Upper lobe of right lung (tissue), 1 donor: ENCODE measurements around the gene CNTN3. TPM values are rescaled to one million over a fixed set of nuclear protein-coding genes. Genes with fewer than 3 reads are reported as not detected.

Experiments used
- ATAC-seq: fragments of 200-7000 bp; cut with Tn5 transposase; one replicate; pipeline ENCODE4 v1.9.1; 2020; ENCODE audit warnings: mild to moderate bottlenecking, moderate library complexity
- DNase-seq: peaks from one replicate; pipeline ENCODE4 v3.0.0-alpha.2; 2020
- H3K27ac ChIP-seq: fragments of 200-600 bp; one replicate; pipeline ENCODE4 v1.8.0; 2022
- H3K27me3 ChIP-seq: fragments of 200-600 bp; one replicate; pipeline ENCODE4 v1.8.0; 2022; ENCODE audit warnings: mild to moderate bottlenecking
- H3K36me3 ChIP-seq: fragments of 200-600 bp; one replicate; pipeline ENCODE4 v1.8.0; 2022
- H3K4me1 ChIP-seq: fragments of 200-600 bp; one replicate; pipeline ENCODE4 v1.8.0; 2022
- H3K4me3 ChIP-seq: fragments of 200-600 bp; one replicate; pipeline ENCODE4 v1.8.0; 2022; ENCODE audit warnings: mild to moderate bottlenecking
- H3K9me3 ChIP-seq: fragments of 200-600 bp; one replicate; pipeline ENCODE4 v1.8.0; 2022
- intact Hi-C: fragments of 100-400 bp; cut with DNase I; formaldehyde crosslinking; loops from one replicate; pipeline ENCODE4 v1.11.0; 2022
- total RNA-seq: library from RNA; stranded (reverse); fragmentation: NEBNext Ultra II Directional; extraction: Animal tissue kit (Norgen Biotek cat#: 25700); gene quantifications from one replicate; pipeline ENCODE4 v1.2.1, GENCODE V29; 2021
- TF ChIP-seq, protein P1 (sequence below): fragments of 200-600 bp; IDR thresholded peaks from one replicate; pipeline ENCODE4 v1.8.0; 2022; ENCODE audit warnings: antibody characterized with exemption
- donor health status: DM: no; HTN: yes; CAD: no; lungs with severe emphysema.

The CNTN3 gene
- total RNA-seq, 1 donor from 2014 or later, result 1.6 TPM

GRCh38 chr3:74591342-74591741, 23.1 kb downstream of the CNTN3 start:
- Histone ChIP-seq H3K4me3 (no peak overlapping the region), H3K27ac (no peak overlapping the region), H3K4me1 (no peaks in the 10 kb centered on the region), H3K9me3 (no peaks in the 10 kb centered on the region), H3K36me3 (no peaks in the 10 kb centered on the region), H3K27me3 (no peaks in the 10 kb centered on the region)
- intact Hi-C loops, result no loop called here
- DNase-seq (no peak), ATAC-seq (no peak)
- TF ChIP-seq, protein P1, sequence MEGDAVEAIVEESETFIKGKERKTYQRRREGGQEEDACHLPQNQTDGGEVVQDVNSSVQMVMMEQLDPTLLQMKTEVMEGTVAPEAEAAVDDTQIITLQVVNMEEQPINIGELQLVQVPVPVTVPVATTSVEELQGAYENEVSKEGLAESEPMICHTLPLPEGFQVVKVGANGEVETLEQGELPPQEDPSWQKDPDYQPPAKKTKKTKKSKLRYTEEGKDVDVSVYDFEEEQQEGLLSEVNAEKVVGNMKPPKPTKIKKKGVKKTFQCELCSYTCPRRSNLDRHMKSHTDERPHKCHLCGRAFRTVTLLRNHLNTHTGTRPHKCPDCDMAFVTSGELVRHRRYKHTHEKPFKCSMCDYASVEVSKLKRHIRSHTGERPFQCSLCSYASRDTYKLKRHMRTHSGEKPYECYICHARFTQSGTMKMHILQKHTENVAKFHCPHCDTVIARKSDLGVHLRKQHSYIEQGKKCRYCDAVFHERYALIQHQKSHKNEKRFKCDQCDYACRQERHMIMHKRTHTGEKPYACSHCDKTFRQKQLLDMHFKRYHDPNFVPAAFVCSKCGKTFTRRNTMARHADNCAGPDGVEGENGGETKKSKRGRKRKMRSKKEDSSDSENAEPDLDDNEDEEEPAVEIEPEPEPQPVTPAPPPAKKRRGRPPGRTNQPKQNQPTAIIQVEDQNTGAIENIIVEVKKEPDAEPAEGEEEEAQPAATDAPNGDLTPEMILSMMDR, result no peak

DNA sequence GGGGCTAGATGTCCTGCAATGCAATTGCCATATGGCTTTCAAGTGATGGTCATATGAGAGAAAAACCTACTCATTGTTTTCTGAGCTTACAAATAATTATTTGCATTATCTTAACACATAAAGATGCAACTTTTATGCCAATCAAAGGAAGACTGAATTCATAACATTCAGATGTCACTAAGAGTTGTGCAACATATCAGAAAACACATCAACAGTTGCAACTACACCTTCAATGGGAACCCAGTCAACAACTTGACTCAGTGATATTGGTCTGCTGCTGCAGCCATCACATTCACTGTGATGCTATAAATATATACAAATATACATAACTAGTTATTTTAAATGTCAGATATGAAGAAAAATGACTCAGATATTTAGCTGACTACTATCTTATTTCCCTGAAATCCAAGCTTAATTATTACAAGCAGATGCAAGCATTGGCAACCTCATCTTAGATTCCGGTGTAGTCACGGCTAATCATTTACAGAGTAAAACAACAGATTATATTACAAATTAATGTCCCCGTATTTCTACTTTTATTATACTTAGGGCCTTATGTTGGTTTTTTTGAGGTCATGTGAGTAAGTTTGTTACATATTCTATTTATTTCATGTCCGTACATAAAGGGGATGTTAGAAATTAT, 23.7 kb downstream of the CNTN3 start:
- no peaks in the 10 kb centered on the region for H3K4me1 ChIP-seq
- no peaks in the 10 kb centered on the region for H3K9me3 ChIP-seq
- H3K27me3 ChIP-seq, result no peaks in the 10 kb centered on the region
- TF ChIP-seq, protein P1, result no peak
- intact Hi-C loops, result no loop called here
- no peak overlapping the region for H3K4me3 ChIP-seq
- DNase-seq (no peak), ATAC-seq (no peak)
- H3K27ac ChIP-seq, result no peak overlapping the region
- no peaks in the 10 kb centered on the region for H3K36me3 ChIP-seq

DNA sequence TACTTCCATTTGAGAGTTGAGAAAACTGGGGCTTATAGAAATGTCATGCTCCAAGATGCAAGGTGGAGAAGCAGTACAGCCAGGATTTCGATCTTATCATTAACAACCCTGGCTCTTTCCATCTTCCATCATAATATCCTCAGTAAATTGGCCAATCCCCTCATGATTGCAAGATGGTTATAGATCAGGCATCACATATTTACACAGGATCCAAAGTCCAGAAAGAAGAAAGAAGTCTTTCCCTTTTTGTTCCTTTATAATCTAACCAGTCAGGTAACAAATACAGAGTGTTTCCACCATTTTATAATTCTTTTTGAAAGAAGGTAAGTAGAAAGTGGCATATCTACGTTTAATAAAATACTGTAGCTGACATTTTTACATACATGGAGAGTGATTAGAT, 29.7 kb downstream of the CNTN3 start:
- Histone ChIP-seq H3K4me1 (no peaks in the 10 kb centered on the region), H3K27me3 (no peaks in the 10 kb centered on the region), H3K36me3 (no peaks in the 10 kb centered on the region), H3K9me3 (no peaks in the 10 kb centered on the region), H3K4me3 (no peak overlapping the region), H3K27ac (no peak overlapping the region)
- ATAC-seq (no peak), DNase-seq (no peak)
- intact Hi-C loops, result no loop called here
- TF ChIP-seq, protein P1, result no peak

GRCh38 chr3:74582982-74583381, 31.5 kb downstream of the CNTN3 start:
- intact Hi-C loops, result no loop called here
- Histone ChIP-seq H3K36me3 (no peaks in the 10 kb centered on the region), H3K27me3 (no peaks in the 10 kb centered on the region), H3K27ac (no peak overlapping the region), H3K9me3 (no peaks in the 10 kb centered on the region), H3K4me3 (no peak overlapping the region), H3K4me1 (no peaks in the 10 kb centered on the region)
- no peak for DNase-seq
- ATAC-seq, result no peak
- TF ChIP-seq, protein P1, result no peak

DNA sequence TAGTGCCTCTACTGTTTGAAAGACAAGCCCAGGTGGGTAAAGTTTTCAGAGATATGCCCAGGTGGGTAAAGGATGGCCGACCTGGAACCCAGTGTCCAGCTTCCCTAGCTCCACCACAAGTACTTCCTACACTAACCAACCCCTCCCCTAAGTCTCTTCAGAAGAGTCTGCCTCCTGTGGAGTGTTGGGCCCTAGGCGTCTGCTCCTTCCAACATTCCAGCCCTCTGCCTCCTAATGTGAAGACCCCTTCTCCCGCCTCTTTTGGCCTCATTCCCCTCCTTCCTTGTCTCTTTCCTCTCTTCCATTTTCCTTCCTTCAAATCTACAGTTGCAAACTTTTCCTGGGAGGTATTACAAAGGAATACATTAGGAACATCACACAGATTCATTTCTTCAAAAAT, 38.6 kb downstream of the CNTN3 start:
- Histone ChIP-seq H3K9me3 (no peaks in the 10 kb centered on the region), H3K4me3 (no peak overlapping the region), H3K4me1 (no peaks in the 10 kb centered on the region), H3K27ac (no peak overlapping the region), H3K27me3 (no peaks in the 10 kb centered on the region), H3K36me3 (no peaks in the 10 kb centered on the region)
- ATAC-seq (no peak), DNase-seq (no peak)
- intact Hi-C loops, result no loop called here
- TF ChIP-seq, protein P1, result no peak

DNA sequence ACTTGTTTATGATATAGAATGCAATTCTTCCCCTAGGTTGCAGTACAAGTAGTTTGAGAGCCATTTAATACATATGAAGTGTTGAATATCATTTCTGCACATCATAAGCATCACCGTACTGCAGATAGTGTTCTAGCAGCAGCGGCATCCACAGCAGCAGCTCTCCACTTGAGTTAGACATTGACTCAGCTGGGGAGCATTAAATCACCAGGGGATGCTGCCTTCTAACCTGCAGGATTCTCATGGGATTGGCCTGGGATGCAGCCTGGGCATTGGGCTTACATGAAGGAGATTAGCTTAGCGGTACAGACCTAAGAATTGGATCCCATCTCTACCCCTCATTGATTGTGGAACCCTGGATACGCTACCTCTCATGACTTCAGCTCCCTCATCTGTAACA, 43.3 kb downstream of the CNTN3 start:
- Histone ChIP-seq H3K4me1 (no peaks in the 10 kb centered on the region), H3K9me3 (no peaks in the 10 kb centered on the region), H3K27me3 (no peaks in the 10 kb centered on the region), H3K4me3 (no peak overlapping the region), H3K36me3 (no peaks in the 10 kb centered on the region), H3K27ac (no peak overlapping the region)
- intact Hi-C loops, result no loop called here
- ATAC-seq (no peak), DNase-seq (no peak)
- TF ChIP-seq, protein P1, result no peak
